Stomach (tissue), 4 donors: ENCODE data around the gene IGSF10.

Experiments used
- CTCF ChIP-seq, 7 experiments: fragments of 450-650 bp in 4 of 7; fragments of 200-600 bp in 3 of 7; sonication (generic) in 3 of 7; IDR thresholded peaks; one replicate each; pipeline ENCODE4 v1.5.1; 2016 to 2019; ENCODE audit warnings: antibody characterized with exemption in 7 of 7, control low read depth in 2 of 7, mild to moderate bottlenecking in 1 of 7
- POLR2A ChIP-seq, 4 donors: fragments of 450-650 bp; IDR thresholded peaks; one replicate each; pipeline ENCODE4 v1.6.1; 2016; ENCODE audit warnings: antibody characterized with exemption in 4 of 4, control low read depth in 2 of 4, mild to moderate bottlenecking in 1 of 4, moderate library complexity in 1 of 4

GRCh38 chr3:151460774-151461450, at the start of gene IGSF10:
- no peak for TF ChIP-seq POLR2A (IDR thresholded peaks at IDR 0.05)
- no peak for TF ChIP-seq CTCF (IDR thresholded peaks at IDR 0.05)
